Activated T-helper 1 cell treated with anti-CD3 and anti-CD28 coated beads, Interleukin-12 subunit alpha, Interleukin-12 subunit beta, Interleukin-2, Interleukin-4 antibody, amounts not matched to agents 30 ng/mL and 10 ng/mL and 1 ng/mL, durations not matched to agents 14 hours and 24 hours and 36 hours (primary cell): ENCODE measurements around the gene CYB5RL. TPM values are rescaled to one million over a fixed set of nuclear protein-coding genes. Genes with fewer than 3 reads are reported as not detected.

Experiments used
- DNase-seq: peaks from one replicate; pipeline ENCODE4 v3.0.0; 2021; ENCODE audit warnings: low spot score
- H3K27ac Mint-ChIP-seq: one replicate; pipeline ENCODE4 v1.8.0; 2021; ENCODE audit warnings: mild to moderate bottlenecking, mixed read lengths
- H3K27me3 Mint-ChIP-seq: one replicate; pipeline ENCODE4 v1.8.0; 2022; ENCODE audit warnings: mild to moderate bottlenecking, moderate library complexity, mixed read lengths; ENCODE audit not compliant: insufficient read depth
- H3K36me3 Mint-ChIP-seq: one replicate; pipeline ENCODE4 v1.8.0; 2021; ENCODE audit warnings: low read depth, mixed read lengths
- H3K4me1 Mint-ChIP-seq: one replicate; pipeline ENCODE4 v1.8.0; 2021; ENCODE audit warnings: low read depth, mixed read lengths
- H3K4me3 Mint-ChIP-seq: one replicate; pipeline ENCODE4 v1.8.0; 2021; ENCODE audit warnings: mild to moderate bottlenecking, moderate library complexity, mixed read lengths
- H3K9me3 Mint-ChIP-seq: one replicate; pipeline ENCODE4 v1.8.0; 2021; ENCODE audit warnings: mixed read lengths
- intact Hi-C: fragments of 100-400 bp; cut with micrococcal nuclease; formaldehyde crosslinking; loops from one replicate; pipeline ENCODE4 v1.15.1; 2024
- total RNA-seq: library from RNA; stranded (reverse); gene quantifications from 2 replicates; pipeline ENCODE4 v1.2.3, GENCODE V29; 2022

CYB5RL gene, protein sequence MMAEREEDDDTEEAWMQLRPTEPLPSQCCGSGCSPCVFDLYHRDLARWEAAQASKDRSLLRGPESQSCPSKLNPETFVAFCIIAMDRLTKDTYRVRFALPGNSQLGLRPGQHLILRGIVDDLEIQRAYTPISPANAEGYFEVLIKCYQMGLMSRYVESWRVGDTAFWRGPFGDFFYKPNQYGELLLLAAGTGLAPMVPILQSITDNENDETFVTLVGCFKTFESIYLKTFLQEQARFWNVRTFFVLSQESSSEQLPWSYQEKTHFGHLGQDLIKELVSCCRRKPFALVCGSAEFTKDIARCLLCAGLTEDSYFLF
- total RNA-seq: 8.3 and 11.3 TPM in 2 replicates

DNA sequence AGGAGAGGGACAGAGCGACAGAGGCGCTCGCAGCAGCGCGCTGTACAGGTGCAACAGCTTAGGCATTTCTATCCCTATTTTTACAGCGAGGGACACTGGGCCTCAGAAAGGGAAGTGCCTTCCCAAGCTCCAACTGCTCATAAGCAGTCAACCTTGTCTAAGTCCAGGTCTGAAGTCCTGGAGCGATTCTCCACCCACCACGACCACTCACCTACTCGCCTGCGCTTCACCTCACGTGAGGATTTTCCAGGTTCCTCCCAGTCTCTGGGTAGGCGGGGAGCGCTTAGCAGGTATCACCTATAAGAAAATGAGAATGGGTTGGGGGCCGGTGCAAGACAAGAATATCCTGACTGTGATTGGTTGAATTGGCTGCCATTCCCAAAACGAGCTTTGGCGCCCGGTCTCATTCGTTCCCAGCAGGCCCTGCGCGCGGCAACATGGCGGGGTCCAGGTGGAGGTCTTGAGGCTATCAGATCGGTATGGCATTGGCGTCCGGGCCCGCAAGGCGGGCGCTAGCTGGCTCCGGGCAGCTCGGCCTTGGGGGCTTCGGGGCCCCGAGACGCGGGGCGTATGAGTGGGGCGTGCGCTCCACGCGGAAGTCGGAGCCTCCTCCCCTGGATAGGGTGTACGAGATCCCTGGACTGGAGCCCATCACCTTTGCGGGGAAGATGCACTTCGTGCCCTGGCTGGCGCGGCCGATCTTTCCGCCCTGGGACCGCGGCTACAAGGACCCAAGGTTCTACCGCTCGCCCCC, at the start of gene CYB5RL, which contains the start of gene MRPL37:
Gene CYB5RL, minus strand, starts transcription at position 266 of the 754 bp plus-strand sequence. CDS start 4,414 bp downstream, outside the sequence.
Gene MRPL37, plus strand, starts transcription at position 403 of the 754 bp plus-strand sequence. Its CDS starts 77 bp downstream, at position 480.
- H3K4me3 Mint-ChIP-seq: peak within 1 kb of the TSS; percentile 90
- no peaks in the 10 kb centered on the region for H3K9me3 Mint-ChIP-seq
- peaks cover 40% of the 10 kb centered on the region for H3K4me1 Mint-ChIP-seq
- peaks cover 19% of the 10 kb centered on the region for H3K36me3 Mint-ChIP-seq
- H3K27me3 Mint-ChIP-seq: no peaks in the 10 kb centered on the region
- H3K27ac Mint-ChIP-seq: peak within 1 kb of the TSS; percentile 60
- intact Hi-C loops: loop anchor here (1.0 to 10.0 kb wide), 11 partner anchors 30 to 687 kb away; partner anchors contain the start of genes DHCR24, IFT25, TCEANC2 and TMEM59
- DNase-seq: peak; percentile 89

DNA sequence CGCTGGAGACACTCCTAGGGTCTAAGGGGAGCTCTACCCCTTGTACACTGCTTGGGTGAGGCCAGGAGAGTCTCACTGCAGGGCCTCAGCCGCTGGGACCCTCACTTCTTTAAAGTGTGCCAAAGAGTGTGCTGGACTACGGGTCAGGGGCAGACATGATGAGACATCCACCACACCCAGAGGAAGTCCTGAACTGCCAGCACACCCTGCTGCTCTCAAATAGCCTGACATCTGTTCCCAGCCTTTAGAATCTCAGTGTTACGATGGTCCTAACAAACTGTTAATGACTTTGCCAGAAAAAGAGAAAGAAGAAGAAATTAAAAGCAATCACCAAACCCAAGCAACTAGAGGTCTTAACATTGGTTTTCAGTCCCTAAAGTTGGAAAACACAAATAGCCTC, 49.1 kb upstream of the CYB5RL start:
- no peak overlapping the region for H3K4me3 Mint-ChIP-seq
- no peak for DNase-seq
- intact Hi-C loops: no loop called here
- no peaks in the 10 kb centered on the region for H3K27me3 Mint-ChIP-seq
- H3K4me1 Mint-ChIP-seq: peaks cover 5% of the 10 kb centered on the region
- H3K27ac Mint-ChIP-seq: peak overlapping the region; percentile 44
- H3K9me3 Mint-ChIP-seq: no peaks in the 10 kb centered on the region
- H3K36me3 Mint-ChIP-seq: peaks cover 15% of the 10 kb centered on the region

DNA sequence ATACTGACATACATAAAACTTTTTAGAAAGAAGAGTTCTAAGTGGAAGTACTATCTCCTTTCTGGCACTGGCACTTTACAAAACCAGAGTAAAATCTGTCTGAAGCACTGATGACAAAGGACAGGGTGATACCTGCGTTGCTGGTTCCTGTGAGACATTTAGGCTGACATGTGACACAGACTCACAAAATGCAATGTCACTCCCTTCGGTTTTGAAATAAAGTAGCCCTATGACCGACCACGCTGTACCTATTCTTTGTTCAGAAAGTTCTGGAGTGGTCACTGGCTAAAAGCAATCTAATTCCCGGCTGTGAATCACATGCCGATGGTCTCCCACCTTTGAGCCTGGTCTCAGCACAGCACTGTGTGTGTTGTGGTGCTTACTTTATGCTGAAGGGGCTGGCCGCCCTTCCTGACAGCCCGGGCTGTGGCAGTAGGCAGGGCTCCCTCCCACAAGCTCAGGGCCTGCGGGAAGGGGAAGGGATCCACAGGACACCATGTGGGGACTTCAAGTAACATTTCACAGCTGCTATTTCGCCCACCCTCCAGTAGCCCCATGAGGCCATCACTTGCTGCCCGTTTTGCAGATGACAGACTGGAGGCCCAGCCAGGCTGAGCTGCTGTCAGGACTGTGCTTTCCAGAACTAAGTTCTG, 48.2 kb upstream of the CYB5RL start:
- H3K36me3 Mint-ChIP-seq: peaks cover 20% of the 10 kb centered on the region
- DNase-seq: no peak
- H3K9me3 Mint-ChIP-seq: no peaks in the 10 kb centered on the region
- no peak overlapping the region for H3K27ac Mint-ChIP-seq
- peaks cover 5% of the 10 kb centered on the region for H3K4me1 Mint-ChIP-seq
- no peak overlapping the region for H3K4me3 Mint-ChIP-seq
- no peaks in the 10 kb centered on the region for H3K27me3 Mint-ChIP-seq
- intact Hi-C loops: no loop called here

DNA sequence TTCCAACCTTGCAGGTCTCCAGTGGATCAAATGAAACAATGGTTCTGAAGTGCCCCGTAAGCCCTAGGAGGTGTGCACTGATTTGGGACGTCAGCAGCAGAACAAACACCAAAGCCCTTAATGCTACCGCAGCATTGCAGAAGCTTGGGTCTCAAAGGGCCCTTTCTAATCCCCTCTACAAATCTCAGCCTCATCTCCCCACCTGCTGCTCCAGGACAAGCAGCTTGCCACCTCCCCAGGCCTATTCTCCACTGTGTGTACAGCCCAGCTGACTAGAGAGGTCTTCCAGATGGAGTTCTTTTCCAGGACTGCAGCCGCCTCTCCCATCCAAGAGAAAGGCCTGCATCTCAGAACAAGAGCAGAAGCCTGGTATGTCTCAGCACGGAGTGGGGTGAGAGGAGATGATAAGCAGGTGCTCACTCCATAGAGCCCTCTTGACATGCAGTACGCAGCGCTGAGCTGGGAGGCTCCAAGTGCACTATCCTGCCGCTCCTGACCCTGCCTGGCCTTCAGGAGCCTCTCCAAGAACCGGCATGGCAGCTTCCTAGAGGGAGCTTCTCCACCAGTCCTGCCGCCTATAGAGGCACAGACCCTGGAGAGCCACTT, 46.4 kb upstream of the CYB5RL start:
- H3K36me3 Mint-ChIP-seq: peaks cover 20% of the 10 kb centered on the region
- DNase-seq: no peak
- H3K4me3 Mint-ChIP-seq: no peak overlapping the region
- intact Hi-C loops: no loop called here
- no peaks in the 10 kb centered on the region for H3K9me3 Mint-ChIP-seq
- H3K27me3 Mint-ChIP-seq: no peaks in the 10 kb centered on the region
- H3K4me1 Mint-ChIP-seq: no peaks in the 10 kb centered on the region
- peak overlapping the region; percentile 29 for H3K27ac Mint-ChIP-seq

DNA sequence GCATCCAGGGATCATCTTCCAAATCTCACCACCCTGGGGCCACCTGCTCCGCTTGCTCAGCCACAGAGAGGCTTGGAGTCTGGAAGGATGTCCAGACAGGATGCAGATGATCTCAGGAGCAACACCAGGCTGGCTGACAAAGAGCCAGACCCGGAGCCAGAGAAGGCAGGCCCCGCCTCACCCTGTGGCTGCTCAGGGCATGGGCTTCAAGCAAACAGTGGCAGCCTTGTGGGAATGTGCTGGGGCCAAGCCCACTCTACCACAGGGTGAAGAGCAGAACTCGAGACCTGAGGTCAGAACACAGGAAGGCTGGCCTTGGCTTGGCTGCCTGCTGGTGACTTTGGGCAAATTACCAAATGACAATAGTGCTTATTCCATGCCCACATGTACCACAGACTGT, 45.7 kb upstream of the CYB5RL start:
- no peak overlapping the region for H3K27ac Mint-ChIP-seq
- H3K9me3 Mint-ChIP-seq: no peaks in the 10 kb centered on the region

DNA sequence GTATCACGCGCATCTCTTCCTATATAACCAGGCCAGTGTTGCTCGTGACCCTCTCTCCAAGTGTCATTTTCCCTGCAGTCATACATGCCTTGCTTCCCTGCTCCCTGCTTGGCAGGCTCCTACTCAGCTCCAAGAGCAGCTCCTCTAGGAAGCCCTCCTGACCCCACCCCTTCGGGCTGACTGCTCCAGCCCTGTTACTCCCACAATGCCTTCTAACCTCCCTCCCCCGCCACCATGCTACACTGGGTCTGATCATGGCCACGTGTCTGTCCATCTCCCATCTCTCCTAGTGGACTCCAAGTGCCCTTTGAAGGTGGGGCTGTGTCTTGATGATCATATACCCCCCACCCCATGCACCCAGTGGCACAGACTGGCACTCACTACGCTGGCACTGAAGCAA, 44.8 kb upstream of the CYB5RL start:
- DNase-seq: no peak
- no peaks in the 10 kb centered on the region for H3K4me1 Mint-ChIP-seq
- H3K36me3 Mint-ChIP-seq: peaks cover 15% of the 10 kb centered on the region
- H3K27ac Mint-ChIP-seq: peak overlapping the region; percentile 40
- H3K9me3 Mint-ChIP-seq: no peaks in the 10 kb centered on the region
- H3K4me3 Mint-ChIP-seq: no peak overlapping the region
- intact Hi-C loops: no loop called here
- no peaks in the 10 kb centered on the region for H3K27me3 Mint-ChIP-seq

More for the DNA sequence above, 45.7 kb upstream of the CYB5RL start:
- no peak overlapping the region for H3K4me3 Mint-ChIP-seq
- DNase-seq: no peak
- no peaks in the 10 kb centered on the region for H3K27me3 Mint-ChIP-seq
- H3K4me1 Mint-ChIP-seq: no peaks in the 10 kb centered on the region
- H3K36me3 Mint-ChIP-seq: peaks cover 20% of the 10 kb centered on the region
- intact Hi-C loops: no loop called here

DNA sequence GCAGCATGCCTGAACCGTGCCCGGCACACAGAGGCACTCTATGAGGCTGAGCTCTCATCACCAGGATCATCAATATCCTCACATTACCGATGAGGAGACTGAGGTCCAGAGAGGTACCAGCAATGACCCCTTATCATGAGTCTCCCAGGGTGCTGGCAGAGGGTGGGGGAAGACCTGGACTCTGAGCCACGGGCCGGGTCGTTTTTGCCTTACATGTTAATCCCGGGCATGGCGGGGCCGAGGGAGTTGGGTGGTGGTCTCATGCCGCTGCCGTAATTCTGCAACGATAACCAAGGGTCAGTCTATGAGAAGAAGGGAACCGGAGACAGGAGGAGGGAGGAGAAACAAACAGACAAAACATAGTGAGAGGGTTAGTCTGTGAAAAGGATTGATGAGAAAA, 43.2 kb upstream of the CYB5RL start:
- Mint-ChIP-seq H3K4me3 (no peak overlapping the region), H3K27me3 (no peaks in the 10 kb centered on the region), H3K36me3 (peaks cover 16% of the 10 kb centered on the region), H3K4me1 (no peaks in the 10 kb centered on the region), H3K27ac (no peak overlapping the region), H3K9me3 (no peaks in the 10 kb centered on the region)
- DNase-seq: no peak
- intact Hi-C loops: no loop called here

DNA sequence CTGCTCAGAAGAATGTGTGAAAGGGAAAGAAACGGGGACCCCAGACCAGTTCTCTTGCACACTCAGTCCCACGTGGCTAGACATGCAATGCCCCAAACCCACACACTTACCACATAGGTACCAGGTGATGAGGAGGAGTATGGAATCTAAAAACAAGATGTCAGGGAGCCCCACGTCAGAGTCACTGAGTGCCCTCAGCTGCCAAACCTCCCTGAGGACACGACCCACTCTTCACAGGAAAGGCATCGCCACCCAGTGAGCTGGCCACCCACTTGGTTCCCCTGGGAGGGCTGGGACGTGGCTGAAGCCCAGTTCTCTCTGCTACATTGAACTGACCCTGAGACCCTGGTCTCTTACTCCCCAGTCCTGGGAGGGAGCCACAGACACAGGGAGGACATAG, 41.5 kb upstream of the CYB5RL start:
- H3K9me3 Mint-ChIP-seq: no peaks in the 10 kb centered on the region
- H3K36me3 Mint-ChIP-seq: peaks cover 30% of the 10 kb centered on the region
- no peak for DNase-seq
- no peaks in the 10 kb centered on the region for H3K27me3 Mint-ChIP-seq
- H3K4me3 Mint-ChIP-seq: no peak overlapping the region
- H3K27ac Mint-ChIP-seq: no peak overlapping the region
- intact Hi-C loops: no loop called here
- H3K4me1 Mint-ChIP-seq: no peaks in the 10 kb centered on the region

DNA sequence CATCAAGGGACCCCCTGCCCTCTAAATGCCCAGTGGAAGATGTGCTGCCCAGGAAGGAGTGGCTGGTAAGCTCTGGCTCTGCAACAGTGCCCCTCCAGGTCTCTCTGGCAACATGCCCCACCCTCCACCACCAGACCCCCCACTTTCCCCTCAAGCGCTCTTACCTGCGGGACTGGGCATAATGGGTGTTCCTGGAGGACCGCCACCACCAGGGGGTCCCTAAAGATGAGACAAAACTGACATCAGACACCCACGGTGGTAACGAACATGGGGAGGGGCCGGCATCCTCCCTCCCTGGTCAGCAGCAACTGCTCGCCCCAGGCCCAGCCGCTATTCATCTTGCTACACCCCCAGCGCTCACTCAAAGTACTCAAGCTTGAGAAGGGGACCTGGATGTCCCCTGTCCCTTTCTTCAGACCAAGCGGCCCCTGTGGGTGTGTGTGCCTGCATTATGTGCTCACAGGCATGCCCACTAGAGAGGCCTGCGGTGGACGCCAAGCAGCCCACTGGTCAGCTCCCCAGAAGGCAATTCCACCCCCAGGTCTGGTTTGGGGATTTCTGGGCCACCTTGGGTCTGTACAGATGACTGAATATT, 41.0 kb upstream of the CYB5RL start:
- H3K4me1 Mint-ChIP-seq: no peaks in the 10 kb centered on the region
- no peak overlapping the region for H3K27ac Mint-ChIP-seq
- peaks cover 31% of the 10 kb centered on the region for H3K36me3 Mint-ChIP-seq
- no peaks in the 10 kb centered on the region for H3K27me3 Mint-ChIP-seq
- H3K9me3 Mint-ChIP-seq: no peaks in the 10 kb centered on the region
- no peak overlapping the region for H3K4me3 Mint-ChIP-seq
- intact Hi-C loops: no loop called here
- no peak for DNase-seq

DNA sequence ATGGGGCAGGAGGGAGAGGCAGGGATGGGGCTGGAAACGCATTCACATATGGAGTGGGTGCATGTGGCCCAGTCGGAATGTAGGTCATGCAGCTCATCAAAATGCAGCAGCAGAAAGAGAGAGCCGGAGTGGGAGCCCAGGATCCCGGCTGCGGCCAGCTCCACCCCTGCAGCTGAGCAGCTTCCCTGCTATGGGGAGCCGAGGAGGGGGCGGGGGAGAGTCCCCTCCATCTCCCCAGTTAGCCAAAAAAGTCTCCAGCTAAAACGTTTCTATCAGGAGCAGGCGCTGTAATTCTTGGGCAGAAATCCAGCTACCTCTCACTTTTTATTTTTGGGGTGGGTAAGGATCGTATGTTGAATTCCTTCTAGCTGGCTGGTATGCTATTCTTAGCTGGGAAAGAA, 39.8 kb upstream of the CYB5RL start:
- Mint-ChIP-seq H3K27ac (no peak overlapping the region), H3K4me1 (no peaks in the 10 kb centered on the region), H3K36me3 (peaks cover 31% of the 10 kb centered on the region)

DNA sequence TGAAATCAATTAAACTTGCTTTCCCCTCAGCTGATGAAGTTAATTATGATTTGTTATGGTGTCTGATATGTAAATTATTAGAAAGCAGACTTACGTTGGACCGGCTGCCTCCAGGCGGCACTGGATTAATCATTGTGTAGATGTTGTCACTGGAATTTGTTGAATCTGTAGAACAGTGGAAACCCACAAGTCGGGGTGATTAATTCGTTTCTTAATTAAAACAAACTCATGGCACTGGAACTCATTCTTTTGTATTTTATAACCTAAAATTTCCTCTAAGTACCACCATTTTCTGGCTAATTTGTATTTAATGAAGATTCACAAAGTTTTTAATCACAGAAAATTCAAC, 39.2 kb upstream of the CYB5RL start:
- intact Hi-C loops: no loop called here
- Mint-ChIP-seq H3K4me1 (no peaks in the 10 kb centered on the region), H3K36me3 (peaks cover 32% of the 10 kb centered on the region), H3K4me3 (no peak overlapping the region), H3K27me3 (no peaks in the 10 kb centered on the region), H3K9me3 (no peaks in the 10 kb centered on the region), H3K27ac (no peak overlapping the region)
- no peak for DNase-seq

More for the DNA sequence above, 39.8 kb upstream of the CYB5RL start:
- intact Hi-C loops: no loop called here
- H3K27me3 Mint-ChIP-seq: no peaks in the 10 kb centered on the region
- no peak overlapping the region for H3K4me3 Mint-ChIP-seq
- DNase-seq: no peak
- no peaks in the 10 kb centered on the region for H3K9me3 Mint-ChIP-seq

DNA sequence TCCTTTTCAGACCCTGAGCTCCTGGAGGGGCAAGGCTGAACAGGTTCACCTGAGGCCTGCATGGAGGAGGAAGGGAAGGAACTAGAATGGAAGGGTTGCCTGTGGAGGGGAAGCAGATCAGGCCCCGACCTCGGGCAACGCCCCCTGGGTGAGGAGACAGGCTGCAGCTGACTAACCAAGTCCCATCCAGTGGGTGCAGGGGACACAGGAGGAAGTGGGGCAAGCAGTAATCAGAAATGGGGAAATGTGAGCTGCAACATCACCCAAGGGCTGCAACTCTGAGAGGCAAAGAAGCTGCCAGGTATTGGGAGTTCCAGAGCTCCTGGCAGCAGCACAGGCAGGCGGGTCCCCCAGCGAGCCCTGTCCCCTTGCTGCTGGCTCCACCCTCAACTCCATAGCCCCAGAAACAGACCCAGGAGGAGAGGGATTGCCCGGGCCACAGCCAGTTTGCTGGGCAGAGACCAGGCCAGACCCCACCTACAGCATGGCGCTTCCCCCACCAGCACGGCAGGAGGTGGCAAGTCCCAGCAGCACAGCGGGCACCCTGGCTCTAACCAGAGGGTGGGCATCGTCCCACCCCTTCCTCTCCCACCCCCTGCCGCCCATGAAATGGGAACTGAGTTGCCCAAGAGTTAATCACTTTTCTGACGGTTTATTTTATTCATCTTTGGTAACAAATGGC, 38.7 kb upstream of the CYB5RL start:
- Mint-ChIP-seq H3K4me3 (no peak overlapping the region), H3K4me1 (no peaks in the 10 kb centered on the region), H3K9me3 (no peaks in the 10 kb centered on the region), H3K27me3 (no peaks in the 10 kb centered on the region), H3K27ac (no peak overlapping the region), H3K36me3 (peaks cover 29% of the 10 kb centered on the region)
- DNase-seq: no peak
- intact Hi-C loops: no loop called here
